Neural cell (in vitro differentiated cells): ENCODE results near the gene TBC1D14. TPM values are rescaled to one million over a fixed set of nuclear protein-coding genes. Genes with fewer than 3 reads are reported as not detected.

Experiments
- H2AFZ ChIP-seq: fragments of 200-600, 300-800 bp; sonication (generic), shearing (Covaris generic); 2 replicates; pipeline ENCODE4 v1.6.0; 2014; ENCODE audit warnings: low read depth, mild to moderate bottlenecking, antibody characterized with exemption, low read length, moderate library complexity
- H3F3A ChIP-seq: fragments of 200-600 bp; shearing (Covaris generic); 2 replicates; pipeline ENCODE4 v1.6.1; 2016; ENCODE audit warnings: mild to moderate bottlenecking, moderate library complexity, mixed read lengths, antibody characterized with exemption, low read length; ENCODE audit not compliant: insufficient read depth, poor library complexity, severe bottlenecking
- H3K27ac ChIP-seq: fragments of 200-600, 300-800 bp; sonication (generic), shearing (Covaris generic); 2 replicates; pipeline ENCODE4 v1.5.1; 2014; ENCODE audit warnings: mild to moderate bottlenecking, low read length, moderate library complexity
- H3K27me3 ChIP-seq: fragments of 300-800, 200-600 bp; sonication (generic), shearing (Covaris generic); 2 replicates; pipeline ENCODE4 v1.6.0; 2014; ENCODE audit warnings: mild to moderate bottlenecking, low read depth, low read length, moderate library complexity; ENCODE audit not compliant: insufficient read depth
- H3K36me3 ChIP-seq: fragments of 300-800, 200-600 bp; sonication (generic), shearing (Covaris generic); 2 replicates; pipeline ENCODE4 v1.5.1; 2014; ENCODE audit warnings: mild to moderate bottlenecking, antibody characterized with exemption, low read length, moderate library complexity; ENCODE audit not compliant: insufficient read depth
- H3K4me2 ChIP-seq: fragments of 300-800, 200-600 bp; sonication (generic), shearing (Covaris generic); 2 replicates; pipeline ENCODE4 v1.6.0; 2014; ENCODE audit warnings: mild to moderate bottlenecking, low read length
- H3K4me3 ChIP-seq: fragments of 300-800, 200-600 bp; sonication (generic), shearing (Covaris generic); 2 replicates; pipeline ENCODE4 v1.5.1; 2014; ENCODE audit warnings: mild to moderate bottlenecking, low read length, moderate library complexity
- H3K79me2 ChIP-seq: fragments of 200-600 bp; shearing (Covaris generic); replicated peaks from 2 replicates; pipeline ENCODE4 v1.6.0; 2014; ENCODE audit warnings: mild to moderate bottlenecking, low read length, moderate library complexity; ENCODE audit not compliant: insufficient read depth
- H3K9ac ChIP-seq: fragments of 300-800, 200-600 bp; sonication (generic), shearing (Covaris generic); 2 replicates; pipeline ENCODE4 v1.6.1; 2016; ENCODE audit warnings: mild to moderate bottlenecking, low read length, mixed read lengths
- H3K9me2 ChIP-seq: fragments of 200-600 bp; shearing (Covaris generic); 2 replicates; pipeline ENCODE4 v1.6.1; 2016; ENCODE audit warnings: mild to moderate bottlenecking, low read length, mixed read lengths; ENCODE audit not compliant: insufficient read depth
- H3K9me3 ChIP-seq: fragments of 200-600, 300-800 bp; sonication (generic), shearing (Covaris generic); 2 replicates; pipeline ENCODE4 v1.6.1; 2016; ENCODE audit warnings: mild to moderate bottlenecking, mixed run types, low read length, moderate library complexity, mixed read lengths
- H4K20me1 ChIP-seq: fragments of 200-600 bp; shearing (Covaris generic); 2 replicates; pipeline ENCODE4 v1.6.1; 2016; ENCODE audit warnings: mild to moderate bottlenecking, mixed run types; ENCODE audit not compliant: insufficient read depth
- EP300 ChIP-seq: fragments of 450-650 bp; conservative IDR thresholded peaks from 2 replicates; pipeline ENCODE4 v1.6.1; 2014; ENCODE audit warnings: antibody characterized with exemption, mild to moderate bottlenecking, moderate library complexity; ENCODE audit not compliant: poor library complexity, severe bottlenecking
- EZH2 ChIP-seq: fragments of 200-600, 300-800 bp; shearing (Covaris generic), sonication (generic); IDR thresholded peaks from 2 replicates; pipeline ENCODE4 v1.6.1; 2014; ENCODE audit warnings: antibody characterized with exemption, low read length, borderline replicate concordance, mild to moderate bottlenecking; ENCODE audit not compliant: insufficient read depth, poor library complexity, severe bottlenecking
- MXI1 ChIP-seq: fragments of 450-650 bp; conservative IDR thresholded peaks from 2 replicates; pipeline ENCODE4 v1.6.1; 2014; ENCODE audit warnings: antibody characterized with exemption, mild to moderate bottlenecking; ENCODE audit not compliant: poor library complexity, severe bottlenecking
- POLR2AphosphoS5 ChIP-seq: IDR thresholded peaks from 2 replicates; pipeline ENCODE4 v1.6.1; 2012
- RAD21 ChIP-seq: fragments of 450-650 bp; conservative IDR thresholded peaks from 2 replicates; pipeline ENCODE4 v1.6.1; 2014; ENCODE audit warnings: antibody characterized with exemption, mild to moderate bottlenecking, moderate library complexity
- SMC3 ChIP-seq: fragments of 450-650 bp; conservative IDR thresholded peaks from 2 replicates; pipeline ENCODE4 v1.6.1; 2014; ENCODE audit warnings: antibody characterized with exemption, mild to moderate bottlenecking, moderate library complexity; ENCODE audit not compliant: poor library complexity
- TAF1 ChIP-seq: IDR thresholded peaks from 2 replicates; pipeline ENCODE4 v1.6.1; 2012; ENCODE audit warnings: low read depth
- polyA plus RNA-seq: library from polyadenylated mRNA; depleted of rRNA; stranded (reverse); fragments of >200 nt; gene quantifications from 2 replicates; pipeline ENCODE4 v1.2.3, GENCODE V29; 2014
- TF ChIP-seq, protein P1 (sequence below): fragments of 450-650 bp; IDR thresholded peaks from 2 replicates; pipeline ENCODE4 v1.5.1; 2014; ENCODE audit warnings: antibody characterized with exemption, mild to moderate bottlenecking, moderate library complexity; ENCODE audit not compliant: poor library complexity, severe bottlenecking
- TF ChIP-seq, protein P2 (sequence below): IDR thresholded peaks from 2 replicates; pipeline ENCODE4 v1.6.1; 2012; ENCODE audit warnings: borderline replicate concordance

Gene TBC1D14
- polyA plus RNA-seq, 1 donor from 2014 or later: 125 TPM

DNA sequence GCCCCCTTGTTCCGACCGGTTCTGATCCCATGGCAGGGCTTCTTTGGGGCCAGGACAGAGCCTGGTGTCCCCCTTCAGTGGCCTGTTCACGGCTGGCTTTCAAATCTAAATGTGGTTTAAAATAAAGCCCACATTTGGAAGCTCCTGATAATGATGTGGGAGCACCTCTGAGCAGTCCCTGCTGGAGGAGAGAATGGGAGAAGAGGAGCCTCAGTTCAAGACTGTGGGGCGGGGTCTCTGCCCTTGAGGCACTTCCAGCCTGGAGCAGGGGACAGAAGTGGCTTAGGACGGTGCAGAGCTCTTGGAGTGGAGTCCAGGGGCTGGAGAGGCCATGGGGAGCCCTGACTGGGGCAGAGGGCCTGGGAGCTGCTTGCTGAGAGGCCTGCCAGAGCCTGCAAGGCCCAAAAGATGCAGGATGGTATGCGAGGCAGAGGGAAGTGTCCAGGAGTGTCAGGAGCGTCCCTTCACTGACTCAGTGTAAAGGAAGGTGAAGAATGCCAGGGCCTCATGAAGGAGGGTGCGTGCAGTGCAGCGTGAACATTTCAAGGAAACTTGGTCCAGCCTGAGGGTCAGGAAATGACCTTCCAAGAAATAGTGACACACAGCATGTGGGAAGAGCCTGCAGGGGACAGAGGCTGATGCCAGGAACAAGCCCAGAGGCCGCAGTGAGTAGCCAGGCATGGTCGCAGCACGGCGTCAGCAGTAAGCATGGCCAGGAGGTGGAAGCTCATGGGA is 112.5 kb downstream of the TBC1D14 start:
- Histone ChIP-seq H3K9ac (no peak overlapping the region), H3K27ac (no peak overlapping the region), H3K4me2 (no peak overlapping the region), H3K27me3 (no peaks in the 10 kb centered on the region), H2AFZ (no peak overlapping the region), H3K4me3 (no peak overlapping the region), H3K9me2 (no peaks in the 10 kb centered on the region), H4K20me1 (no peaks in the 10 kb centered on the region), H3K36me3 (no peaks in the 10 kb centered on the region), H3K79me2 (no peaks in the 10 kb centered on the region), H3K9me3 (no peaks in the 10 kb centered on the region), H3F3A (no peaks in the 10 kb centered on the region)
- TF ChIP-seq, protein P1, sequence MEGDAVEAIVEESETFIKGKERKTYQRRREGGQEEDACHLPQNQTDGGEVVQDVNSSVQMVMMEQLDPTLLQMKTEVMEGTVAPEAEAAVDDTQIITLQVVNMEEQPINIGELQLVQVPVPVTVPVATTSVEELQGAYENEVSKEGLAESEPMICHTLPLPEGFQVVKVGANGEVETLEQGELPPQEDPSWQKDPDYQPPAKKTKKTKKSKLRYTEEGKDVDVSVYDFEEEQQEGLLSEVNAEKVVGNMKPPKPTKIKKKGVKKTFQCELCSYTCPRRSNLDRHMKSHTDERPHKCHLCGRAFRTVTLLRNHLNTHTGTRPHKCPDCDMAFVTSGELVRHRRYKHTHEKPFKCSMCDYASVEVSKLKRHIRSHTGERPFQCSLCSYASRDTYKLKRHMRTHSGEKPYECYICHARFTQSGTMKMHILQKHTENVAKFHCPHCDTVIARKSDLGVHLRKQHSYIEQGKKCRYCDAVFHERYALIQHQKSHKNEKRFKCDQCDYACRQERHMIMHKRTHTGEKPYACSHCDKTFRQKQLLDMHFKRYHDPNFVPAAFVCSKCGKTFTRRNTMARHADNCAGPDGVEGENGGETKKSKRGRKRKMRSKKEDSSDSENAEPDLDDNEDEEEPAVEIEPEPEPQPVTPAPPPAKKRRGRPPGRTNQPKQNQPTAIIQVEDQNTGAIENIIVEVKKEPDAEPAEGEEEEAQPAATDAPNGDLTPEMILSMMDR: no peak
- no peak for TF ChIP-seq RAD21
- no peak for TF ChIP-seq EP300
- TF ChIP-seq, protein P2, sequence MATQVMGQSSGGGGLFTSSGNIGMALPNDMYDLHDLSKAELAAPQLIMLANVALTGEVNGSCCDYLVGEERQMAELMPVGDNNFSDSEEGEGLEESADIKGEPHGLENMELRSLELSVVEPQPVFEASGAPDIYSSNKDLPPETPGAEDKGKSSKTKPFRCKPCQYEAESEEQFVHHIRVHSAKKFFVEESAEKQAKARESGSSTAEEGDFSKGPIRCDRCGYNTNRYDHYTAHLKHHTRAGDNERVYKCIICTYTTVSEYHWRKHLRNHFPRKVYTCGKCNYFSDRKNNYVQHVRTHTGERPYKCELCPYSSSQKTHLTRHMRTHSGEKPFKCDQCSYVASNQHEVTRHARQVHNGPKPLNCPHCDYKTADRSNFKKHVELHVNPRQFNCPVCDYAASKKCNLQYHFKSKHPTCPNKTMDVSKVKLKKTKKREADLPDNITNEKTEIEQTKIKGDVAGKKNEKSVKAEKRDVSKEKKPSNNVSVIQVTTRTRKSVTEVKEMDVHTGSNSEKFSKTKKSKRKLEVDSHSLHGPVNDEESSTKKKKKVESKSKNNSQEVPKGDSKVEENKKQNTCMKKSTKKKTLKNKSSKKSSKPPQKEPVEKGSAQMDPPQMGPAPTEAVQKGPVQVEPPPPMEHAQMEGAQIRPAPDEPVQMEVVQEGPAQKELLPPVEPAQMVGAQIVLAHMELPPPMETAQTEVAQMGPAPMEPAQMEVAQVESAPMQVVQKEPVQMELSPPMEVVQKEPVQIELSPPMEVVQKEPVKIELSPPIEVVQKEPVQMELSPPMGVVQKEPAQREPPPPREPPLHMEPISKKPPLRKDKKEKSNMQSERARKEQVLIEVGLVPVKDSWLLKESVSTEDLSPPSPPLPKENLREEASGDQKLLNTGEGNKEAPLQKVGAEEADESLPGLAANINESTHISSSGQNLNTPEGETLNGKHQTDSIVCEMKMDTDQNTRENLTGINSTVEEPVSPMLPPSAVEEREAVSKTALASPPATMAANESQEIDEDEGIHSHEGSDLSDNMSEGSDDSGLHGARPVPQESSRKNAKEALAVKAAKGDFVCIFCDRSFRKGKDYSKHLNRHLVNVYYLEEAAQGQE: no peak
- TF ChIP-seq POLR2AphosphoS5: no peak
- no peak for TF ChIP-seq EZH2
- TF ChIP-seq MXI1: no peak
- no peak for TF ChIP-seq TAF1
- TF ChIP-seq SMC3: no peak

DNA sequence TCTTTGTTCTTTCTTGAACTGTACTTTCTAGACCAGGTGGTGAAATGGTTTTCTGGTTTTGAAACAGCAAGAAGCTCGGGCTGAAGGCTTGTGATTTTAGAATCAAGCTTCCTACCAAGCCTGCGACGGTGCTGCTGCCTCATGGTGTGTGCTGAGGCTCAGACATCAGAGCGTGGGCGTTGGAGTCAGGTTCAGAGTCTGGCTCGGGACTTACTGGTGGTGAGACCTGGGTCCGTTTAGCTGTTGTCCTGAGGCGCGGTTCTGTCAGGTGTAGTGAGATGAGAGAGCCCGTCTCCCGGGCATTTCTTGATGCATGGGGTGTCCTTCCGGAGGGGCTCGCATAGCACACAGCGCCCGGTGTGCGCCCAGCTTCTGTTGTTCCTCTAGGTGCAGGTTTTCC is 113.9 kb downstream of the TBC1D14 start:
- TF ChIP-seq EP300: no peak
- no peaks in the 10 kb centered on the region for H4K20me1 ChIP-seq
- H3K79me2 ChIP-seq: no peaks in the 10 kb centered on the region
- no peak overlapping the region for H3K4me2 ChIP-seq
- H3F3A ChIP-seq: no peaks in the 10 kb centered on the region
- no peaks in the 10 kb centered on the region for H3K27me3 ChIP-seq
- H2AFZ ChIP-seq: no peak overlapping the region
- H3K27ac ChIP-seq: no peak overlapping the region
- H3K9me2 ChIP-seq: no peaks in the 10 kb centered on the region
- H3K36me3 ChIP-seq: no peaks in the 10 kb centered on the region
- H3K4me3 ChIP-seq: no peak overlapping the region
- no peak overlapping the region for H3K9ac ChIP-seq
- H3K9me3 ChIP-seq: no peaks in the 10 kb centered on the region
